ENCODE results near the gene PNKD. TPM values are rescaled to one million over a fixed set of nuclear protein-coding genes. Genes with fewer than 3 reads are reported as not detected.

The PNKD gene
- total RNA-seq, 4 donors from 2014 or later = 20.1 to 35.8 (median 31.9) TPM

DNA sequence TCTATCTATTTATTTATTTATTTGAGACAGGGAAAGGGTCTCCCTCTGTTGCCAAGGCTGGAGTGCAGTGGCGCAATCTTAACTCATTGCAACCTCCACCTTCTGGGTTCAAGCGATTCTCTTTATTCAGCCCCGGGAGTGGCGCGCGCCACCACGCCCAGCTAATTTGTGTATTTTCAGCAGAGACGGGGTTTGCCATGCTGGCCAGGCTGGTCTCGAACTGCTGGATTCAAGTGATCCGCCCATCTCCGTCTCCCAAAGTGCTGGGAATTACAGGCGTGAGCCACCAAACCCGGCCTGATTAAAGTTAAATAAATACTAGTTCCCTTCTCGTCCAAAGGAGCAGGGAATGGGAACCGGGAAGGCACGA, 125.1 kb downstream of the PNKD start:
- ATAC-seq (no peak), DNase-seq (peak in 1 of 2 donors; percentile 17)
- intact Hi-C loops (cut with DNase I; ENCODE audit: low total_unique reads) = loop anchor here (5.0 to 10.0 kb wide), 4 partner anchors 262 to 1983 kb away; partner anchors contain the start of genes BCS1L, PRKAG3, RNF25 and SMARCAL1
- H3K36me3 ChIP-seq = no peaks in the 10 kb centered on the region
- peak overlapping the region; percentile 97 to 100 (median 98) for H3K27ac ChIP-seq
- TF ChIP-seq, protein P1, sequence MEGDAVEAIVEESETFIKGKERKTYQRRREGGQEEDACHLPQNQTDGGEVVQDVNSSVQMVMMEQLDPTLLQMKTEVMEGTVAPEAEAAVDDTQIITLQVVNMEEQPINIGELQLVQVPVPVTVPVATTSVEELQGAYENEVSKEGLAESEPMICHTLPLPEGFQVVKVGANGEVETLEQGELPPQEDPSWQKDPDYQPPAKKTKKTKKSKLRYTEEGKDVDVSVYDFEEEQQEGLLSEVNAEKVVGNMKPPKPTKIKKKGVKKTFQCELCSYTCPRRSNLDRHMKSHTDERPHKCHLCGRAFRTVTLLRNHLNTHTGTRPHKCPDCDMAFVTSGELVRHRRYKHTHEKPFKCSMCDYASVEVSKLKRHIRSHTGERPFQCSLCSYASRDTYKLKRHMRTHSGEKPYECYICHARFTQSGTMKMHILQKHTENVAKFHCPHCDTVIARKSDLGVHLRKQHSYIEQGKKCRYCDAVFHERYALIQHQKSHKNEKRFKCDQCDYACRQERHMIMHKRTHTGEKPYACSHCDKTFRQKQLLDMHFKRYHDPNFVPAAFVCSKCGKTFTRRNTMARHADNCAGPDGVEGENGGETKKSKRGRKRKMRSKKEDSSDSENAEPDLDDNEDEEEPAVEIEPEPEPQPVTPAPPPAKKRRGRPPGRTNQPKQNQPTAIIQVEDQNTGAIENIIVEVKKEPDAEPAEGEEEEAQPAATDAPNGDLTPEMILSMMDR (IDR thresholded peaks at IDR 0.05 in 4 of 5, conservative IDR thresholded peaks at IDR 0.05 in 1 of 5) = no peak
- no peak for TF ChIP-seq POLR2A (IDR thresholded peaks at IDR 0.05)
- in situ Hi-C loops (cut with MboI; ENCODE audit: low sequenced_read_pairs in 4 of 4) = loop anchor here in 1 of 4 donors (10.0 kb wide), 1 partner anchor 121 kb away; the partner anchor contains the start of genes AAMP and PNKD
- H3K4me1 ChIP-seq = peaks cover 15 to 23% of the 10 kb centered on the region in 2 donors
- H3K4me3 ChIP-seq = peak overlapping the region; percentile 87 to 99 (median 93)
- H3K27me3 ChIP-seq = no peaks in the 10 kb centered on the region
- no peaks in the 10 kb centered on the region for H3K9me3 ChIP-seq

DNA sequence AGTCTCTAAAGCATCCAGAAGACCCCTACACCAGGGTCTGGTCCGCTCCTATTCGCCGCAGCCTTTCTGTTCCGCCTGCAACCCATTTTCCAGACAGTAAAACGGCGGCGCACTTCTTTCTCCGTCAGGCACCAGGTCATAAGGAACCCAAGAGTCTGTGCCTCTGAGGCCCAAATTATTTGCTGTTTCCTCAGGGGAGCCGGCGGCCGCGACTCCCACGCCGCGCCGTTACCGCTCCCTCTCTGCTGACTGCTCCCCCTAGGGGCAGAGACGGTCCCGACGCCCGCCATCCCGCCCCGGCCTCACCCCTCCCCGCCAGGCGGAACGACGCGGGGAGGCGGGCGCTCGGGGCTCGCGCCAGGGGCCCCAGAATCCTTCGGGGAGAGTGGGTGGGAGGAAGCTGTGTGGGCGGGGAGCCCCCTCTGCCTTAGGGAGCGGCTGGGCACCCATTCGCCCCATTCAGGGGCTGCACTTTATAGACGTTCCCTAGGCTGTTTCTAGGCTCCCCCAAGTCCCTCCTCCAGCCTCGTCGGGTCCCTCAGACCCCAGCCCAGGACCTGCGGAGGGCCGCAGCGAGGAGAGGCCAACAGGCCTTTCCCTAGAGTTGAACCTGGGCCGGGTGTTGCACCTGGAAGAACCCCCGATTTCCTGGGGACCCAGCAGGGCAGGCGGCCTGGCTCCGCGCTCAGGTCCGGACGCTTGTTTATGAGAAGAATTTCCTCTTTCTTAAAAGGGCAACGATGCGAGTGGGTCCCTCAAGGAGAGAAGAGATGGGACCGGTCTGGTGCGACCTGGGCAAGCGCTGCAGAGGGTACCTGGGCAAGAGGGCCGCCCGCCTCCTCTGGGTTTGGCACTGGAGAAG, 125.7 kb downstream of the PNKD start:
- Histone ChIP-seq H3K4me1 (peaks cover 17 to 29% of the 10 kb centered on the region in 2 donors), H3K27ac (peak overlapping the region; percentile 97 to 100 (median 98)), H3K9me3 (no peaks in the 10 kb centered on the region), H3K36me3 (no peaks in the 10 kb centered on the region), H3K4me3 (peak overlapping the region; percentile 87 to 99 (median 93)), H3K27me3 (no peaks in the 10 kb centered on the region)
- in situ Hi-C loops (cut with MboI; ENCODE audit: low sequenced_read_pairs in 4 of 4) (loop anchor here in 1 of 4 donors (10.0 kb wide), 1 partner anchor 121 kb away; the partner anchor contains the start of genes AAMP and PNKD), intact Hi-C loops (cut with DNase I; ENCODE audit: low total_unique reads) (loop anchor here (1.0 to 10.0 kb wide), 8 partner anchors 95 to 1984 kb away; partner anchors contain the start of genes BCS1L, CNOT9, PRKAG3 and RNF25)
- DNase-seq (peak; percentile 81 to 91), ATAC-seq (peak; percentile 57 to 59)
- TF ChIP-seq, protein P1 (IDR thresholded peaks at IDR 0.05 in 4 of 5, conservative IDR thresholded peaks at IDR 0.05 in 1 of 5) = peak; percentile 92 to 99 (median 95)
- peak; percentile 30 to 44 for TF ChIP-seq POLR2A (IDR thresholded peaks at IDR 0.05)

Small RNA genes lying within 50 kb of the gene (microRNA-seq; reads per million reads assigned to microRNA genes)
- gene MIR6513 (ENCODE audit: borderline replicate concordance in 2 of 2) (0.85 to 4.7 reads per million in 2 donors), gene MIR6810 (ENCODE audit: borderline replicate concordance in 2 of 2) (0 reads per million in 2 donors)

Other genes with a start within 250 kb of the PNKD start
- gene RUFY4, start 201.3 kb upstream of the PNKD start, total RNA-seq = under 1 TPM in 1 of 4 donors, not detected in 3; 0.25 TPM
- gene CXCR2, start 144.5 kb upstream of the PNKD start, total RNA-seq = under 1 TPM in 3 of 4 donors, not detected in 1; 0.07 to 0.61 (median 0.26) TPM
- gene CXCR1, start 103.6 kb upstream of the PNKD start, total RNA-seq = under 1 TPM in 3 of 4 donors, not detected in 1; 0.41 to 0.55 (median 0.53) TPM
- gene ARPC2, start 53.3 kb upstream of the PNKD start, total RNA-seq = 100 to 1,000 TPM; 181 to 231 (median 193) TPM
- under 1 TPM in 1 of 4 donors, not detected in 3; 0.93 TPM for gene GPBAR1, start 9.5 kb upstream of the PNKD start, total RNA-seq
- 100 to 1,000 TPM in 1 of 4 donors, 10 to 100 TPM in 3; 87.1 to 134 (median 96.0) TPM for gene AAMP, start 382 bp upstream of the PNKD start, total RNA-seq
- 100 to 1,000 TPM; 142 to 296 (median 215) TPM for gene TMBIM1, start 22.0 kb downstream of the PNKD start, total RNA-seq
- gene CATIP, start 86.3 kb downstream of the PNKD start, total RNA-seq = not detected
- gene SLC11A1, start 111.8 kb downstream of the PNKD start, total RNA-seq = 1 to 10 TPM; 1.1 to 6.3 (median 4.5) TPM
- gene CTDSP1, start 129.3 kb downstream of the PNKD start, total RNA-seq = 10 to 100 TPM; 46.7 to 77.4 (median 53.6) TPM
- 1 to 10 TPM in 1 of 4 donors, under 1 TPM in 1, not detected in 2; 0.03 to 1.8 TPM for gene VIL1, start 148.6 kb downstream of the PNKD start, total RNA-seq